COLO668 (cell line): ENCODE data around the gene NFATC3.
A peak's percentile ranks its signal among the peaks of the same experiment; 100 is the strongest.

Source experiments
- DNase-seq: peaks from one replicate; lab custom pipeline; 2025; ENCODE audit not compliant: unreplicated experiment; lab: John Stamatoyannopoulos, UW

NFATC3 gene

GRCh38 chr16:68229431-68230175 lies 144.4 kb downstream of the NFATC3 start:
- peak; percentile 28 for DNase-seq

DNA sequence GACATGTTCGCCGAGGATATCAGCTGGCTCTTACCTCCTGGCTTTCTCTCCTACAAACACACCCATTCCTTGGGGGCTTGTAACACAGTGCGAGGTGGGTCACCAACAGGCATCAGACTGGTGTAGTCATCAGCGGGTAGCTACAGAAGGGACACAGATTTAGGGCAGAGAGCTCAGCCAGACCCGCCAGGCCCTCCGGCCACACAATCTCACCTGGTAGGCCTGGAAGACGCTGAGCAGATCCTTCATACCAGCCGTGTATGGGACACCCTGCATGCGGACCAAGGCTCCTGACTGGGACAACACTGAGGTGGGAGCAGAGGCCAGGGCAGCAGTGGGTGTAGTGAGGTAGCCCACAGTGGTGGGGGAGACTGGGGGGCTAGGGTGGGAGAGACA lies 145.0 kb downstream of the NFATC3 start:
- no peak for DNase-seq

- no peak for DNase-seq
These were observed 145.8 kb downstream of the NFATC3 start for GRCh38 chr16:68230956-68231355.

DNA sequence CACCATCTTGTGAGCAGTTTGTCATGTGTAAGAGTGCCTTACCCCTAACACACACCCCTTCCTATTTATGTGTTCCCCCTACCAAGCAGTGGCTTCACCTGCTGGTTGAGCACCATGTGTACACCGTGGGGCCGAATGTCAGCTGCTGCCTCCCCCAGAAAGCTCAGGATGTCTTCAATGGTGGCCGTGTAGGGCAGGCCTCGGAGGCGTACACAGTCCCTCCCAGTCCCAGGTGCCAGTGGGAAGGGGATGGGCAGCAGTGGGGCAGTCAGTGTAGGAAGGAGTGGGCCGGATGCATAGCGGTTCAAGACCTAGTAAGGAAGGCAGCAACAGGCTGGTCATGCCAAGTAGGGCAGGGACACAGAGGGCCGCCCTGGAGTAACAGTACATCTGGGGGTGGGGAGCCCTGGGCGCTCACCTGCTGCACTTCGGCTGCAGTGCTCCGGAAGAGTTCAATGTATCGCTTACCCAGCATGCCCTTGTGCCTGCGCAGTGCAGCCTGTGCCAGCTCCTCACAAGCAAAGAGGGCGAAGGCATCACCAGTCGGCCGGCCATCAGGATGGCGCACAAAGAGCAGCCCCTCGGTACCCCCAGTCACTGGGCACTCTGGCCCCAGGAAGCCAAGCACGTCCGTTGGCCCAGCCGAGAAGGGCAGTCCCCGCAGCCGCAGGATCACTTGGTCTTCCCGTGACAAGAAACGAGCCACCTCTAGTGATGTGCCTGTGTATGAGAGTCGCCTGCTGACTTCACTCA lies 146.4 kb downstream of the NFATC3 start:
- DNase-seq, result no peak

GRCh38 chr16:68232335-68232734 lies 147.2 kb downstream of the NFATC3 start:
- no peak for DNase-seq

DNA sequence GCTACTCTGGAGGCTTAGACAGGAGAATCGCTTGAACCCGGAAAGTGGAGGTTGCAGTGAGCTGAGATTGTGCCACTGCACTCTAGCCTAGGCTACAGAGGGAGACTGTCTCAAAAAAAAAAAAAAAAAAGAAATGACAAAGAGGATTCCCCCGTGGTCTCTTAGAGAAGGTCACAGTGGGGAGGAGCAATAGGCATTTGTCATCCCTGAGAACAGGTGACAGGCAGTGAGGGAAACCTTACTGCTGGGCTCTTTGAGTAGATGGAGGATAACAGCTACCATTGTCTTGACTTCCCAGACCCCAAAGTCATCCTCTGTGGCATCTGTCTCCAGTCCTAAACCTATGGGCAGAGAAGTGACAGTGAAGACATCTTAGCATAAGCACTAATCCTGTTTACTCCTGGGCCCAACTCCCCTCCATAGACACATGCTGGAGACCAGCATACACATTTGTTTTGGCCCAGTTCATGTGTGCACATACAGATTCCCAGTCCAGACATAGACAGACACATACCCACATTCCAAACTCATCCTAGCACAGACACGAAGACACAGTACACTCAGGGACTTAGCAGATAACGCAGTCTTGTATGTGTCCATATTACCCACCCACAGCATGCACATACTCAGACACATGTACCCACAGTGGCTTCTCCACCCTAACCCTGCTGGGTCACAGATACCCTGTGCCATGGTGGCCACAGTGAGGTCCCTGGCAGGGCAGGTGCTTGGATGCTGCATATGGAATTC lies 148.1 kb downstream of the NFATC3 start:
- DNase-seq, result no peak

- no peak for DNase-seq
These were observed 148.6 kb downstream of the NFATC3 start for GRCh38 chr16:68233835-68234187.

DNA sequence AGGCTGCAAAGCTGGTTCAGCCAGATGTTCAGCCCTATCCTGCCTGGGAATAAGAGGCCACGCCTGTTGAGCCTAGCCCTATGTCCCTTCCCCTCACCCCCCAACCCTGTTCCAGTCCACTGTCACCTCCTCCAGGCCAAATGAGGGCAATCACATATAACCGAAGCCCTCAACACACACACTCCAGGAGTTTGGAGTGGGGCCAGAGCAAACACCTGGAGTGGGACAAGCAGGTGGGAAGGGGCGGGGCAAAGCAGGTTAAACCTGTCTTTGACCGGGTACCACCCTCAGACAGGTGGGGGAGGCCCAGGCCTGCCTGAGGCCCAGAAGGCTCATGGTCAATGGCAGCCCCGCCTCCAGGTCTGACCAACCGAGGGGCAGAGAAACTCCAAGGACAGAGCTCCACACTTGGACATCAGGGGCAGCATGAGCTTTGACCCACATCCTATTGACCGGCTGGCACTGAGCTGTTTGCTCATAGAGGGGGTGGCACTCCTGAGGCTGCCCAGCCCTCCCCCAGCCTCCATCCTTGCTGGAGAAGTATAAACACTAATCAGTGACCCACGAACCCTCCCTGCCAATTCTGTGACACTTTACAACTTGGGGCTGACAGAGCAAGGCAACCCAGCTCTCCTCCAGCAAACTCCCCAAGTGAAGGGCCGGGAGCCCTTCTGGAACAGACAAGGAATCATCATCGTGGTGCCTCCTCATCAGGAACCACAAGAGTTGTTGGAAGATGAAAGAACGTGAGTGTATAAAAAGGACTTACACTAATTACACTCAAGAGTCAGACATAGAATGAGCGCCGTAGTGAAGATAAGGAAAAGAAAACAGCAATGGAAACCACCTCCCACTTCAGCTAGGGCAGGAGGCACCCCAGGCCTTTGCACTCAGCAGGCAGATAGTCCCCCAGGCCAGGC lies 149.3 kb downstream of the NFATC3 start:
- peak; percentile 97 for DNase-seq

DNA sequence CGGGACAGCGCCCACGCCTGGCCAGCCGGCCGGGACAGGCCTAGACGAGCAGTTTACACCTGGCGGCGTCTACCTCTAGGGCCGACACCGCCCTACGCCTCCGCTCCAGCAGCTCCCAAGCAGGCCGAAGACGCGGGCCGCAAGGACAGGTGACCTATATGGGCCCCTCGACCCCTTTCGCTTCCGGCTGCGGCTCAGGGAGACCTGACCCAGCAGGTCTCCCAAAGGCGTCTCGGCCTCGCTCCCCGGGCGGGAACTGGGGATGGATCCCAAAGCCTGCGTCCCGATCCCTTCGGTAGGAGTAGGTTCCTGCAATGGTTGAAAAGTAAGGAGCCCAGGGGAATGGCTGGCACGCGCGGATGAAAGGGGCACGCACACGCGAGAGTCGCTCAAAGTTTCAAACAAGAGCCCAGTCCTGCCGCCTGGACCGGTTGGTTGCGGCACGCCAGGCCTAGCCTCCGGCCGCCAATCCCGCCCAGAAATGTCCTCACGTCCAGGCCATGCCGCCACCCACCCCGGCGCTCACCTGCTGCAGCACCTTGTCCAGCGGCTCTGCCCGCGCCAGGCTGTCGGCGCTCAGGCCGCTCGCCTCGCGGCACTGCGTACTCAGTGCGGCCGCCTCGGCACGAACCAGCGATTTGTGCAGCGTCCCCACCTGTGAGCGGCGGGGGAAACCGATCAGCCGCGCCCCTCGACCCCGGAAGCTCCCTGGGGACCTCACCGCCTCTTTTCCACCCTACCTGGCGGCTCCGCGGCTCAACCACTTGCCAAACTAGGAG lies 150.1 kb downstream of the NFATC3 start:
- DNase-seq, result peak; percentile 70

DNA sequence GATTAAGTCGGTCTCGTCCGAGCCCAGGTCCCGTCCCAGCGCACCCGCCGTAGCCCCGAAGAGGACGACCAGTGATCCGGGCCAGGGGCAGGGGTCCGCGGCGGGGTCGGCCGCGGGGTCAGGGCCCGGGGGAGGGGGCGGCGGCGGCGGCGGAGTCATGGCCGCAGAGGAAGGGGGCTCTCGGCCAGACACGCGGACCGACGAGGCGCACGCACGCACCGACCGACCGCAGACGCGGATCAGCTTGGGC lies 150.6 kb downstream of the NFATC3 start, which contains the start of gene ESRP2:
Gene ESRP2 (minus strand): TSS at position 241 of the 250 bp plus-strand sequence. CDS start 82 bp downstream, at position 159.
- DNase-seq, result no peak

DNA sequence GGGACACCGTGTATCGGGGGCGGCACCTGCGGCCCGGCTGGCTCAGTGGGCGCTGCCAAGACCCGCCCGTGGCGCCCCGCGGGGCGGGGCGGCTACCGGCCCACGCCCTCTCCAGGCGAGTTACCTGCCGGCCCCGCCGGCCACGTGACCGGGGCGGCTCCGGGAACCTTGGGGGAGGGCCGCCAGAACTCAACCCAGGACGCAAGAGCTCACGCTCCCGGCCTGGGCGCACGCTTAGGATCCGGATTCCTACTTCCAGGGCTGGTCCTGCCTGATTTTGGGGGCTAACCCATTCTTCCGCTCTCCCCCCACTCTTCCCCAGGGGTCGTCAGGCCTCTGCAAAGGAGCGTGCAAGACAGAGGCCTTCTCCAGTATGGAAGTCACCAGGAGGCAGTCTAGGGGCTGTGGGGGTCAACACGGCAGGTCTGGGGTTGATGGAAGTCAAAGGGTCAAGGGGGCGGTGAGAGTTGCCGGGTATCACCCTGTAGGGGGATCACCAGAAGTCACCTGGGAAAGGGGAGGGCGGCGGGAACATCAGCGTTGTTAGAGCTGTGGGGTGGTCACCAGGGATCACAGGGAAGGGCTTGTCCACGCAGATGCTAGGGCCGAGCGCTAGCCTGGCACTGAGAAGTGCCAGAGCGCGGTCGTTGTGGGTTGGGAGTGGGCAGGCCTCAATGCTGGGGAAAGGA lies 151.1 kb downstream of the NFATC3 start:
- peak; percentile 94 for DNase-seq

DNA sequence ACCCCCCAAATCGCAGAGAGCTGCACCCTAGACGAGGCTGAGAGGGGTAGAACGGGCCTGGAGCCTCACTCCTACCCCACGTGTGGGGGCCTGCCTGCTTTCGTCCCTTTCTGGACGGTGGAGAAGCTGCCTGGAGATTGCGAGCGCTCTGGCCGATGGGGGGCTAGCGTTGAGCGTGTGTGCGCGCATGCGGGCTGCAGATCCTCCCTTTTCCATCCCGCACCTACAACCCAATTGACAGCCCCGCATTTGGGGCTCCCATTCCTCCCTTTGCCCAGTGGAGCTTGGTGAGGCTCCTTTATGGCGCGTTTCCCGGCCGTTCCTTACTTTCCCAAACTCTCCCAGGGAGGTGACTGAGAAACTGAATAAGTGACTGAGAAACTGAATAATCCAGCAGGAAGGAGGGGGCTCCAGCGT lies 151.7 kb downstream of the NFATC3 start:
- peak; percentile 49 for DNase-seq

- peak; percentile 99 for DNase-seq
These were observed 152.3 kb downstream of the NFATC3 start for GRCh38 chr16:68237243-68238028.

DNA sequence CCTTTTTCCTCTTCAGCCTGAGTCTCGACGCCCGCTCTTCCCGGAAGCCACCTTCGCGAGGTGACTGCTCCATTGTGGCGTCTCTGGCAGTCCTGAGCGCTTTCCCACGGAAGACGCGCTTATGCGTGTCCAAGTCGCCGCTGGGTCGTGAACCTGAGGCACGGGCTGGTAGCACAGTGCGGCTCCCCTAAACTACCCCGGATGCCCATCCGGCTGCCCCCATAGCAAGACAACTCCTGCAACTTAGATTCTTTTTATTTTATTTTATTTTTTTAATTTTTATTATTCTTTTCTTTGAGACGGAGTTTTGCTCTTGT lies 152.8 kb downstream of the NFATC3 start:
- no peak for DNase-seq

DNA sequence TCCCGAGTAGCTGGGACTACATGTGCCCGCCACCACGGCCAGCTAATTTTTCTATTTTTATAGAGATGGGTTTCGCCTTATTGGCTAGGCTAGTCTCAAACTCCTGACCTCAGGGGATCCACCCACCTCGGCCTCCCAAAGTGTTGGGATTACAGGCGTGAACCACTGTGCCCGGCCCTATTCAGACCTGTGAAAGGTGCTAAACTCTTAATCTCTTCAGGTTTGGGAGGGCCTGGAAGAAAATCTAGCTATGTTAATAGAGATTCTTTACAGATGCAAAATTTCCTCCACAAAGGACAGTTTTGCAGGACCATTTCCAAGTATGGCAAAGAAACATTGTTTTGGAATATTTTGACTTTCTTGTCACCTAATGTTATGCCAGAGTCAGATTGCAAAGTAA lies 156.9 kb downstream of the NFATC3 start:
- no peak for DNase-seq

DNA sequence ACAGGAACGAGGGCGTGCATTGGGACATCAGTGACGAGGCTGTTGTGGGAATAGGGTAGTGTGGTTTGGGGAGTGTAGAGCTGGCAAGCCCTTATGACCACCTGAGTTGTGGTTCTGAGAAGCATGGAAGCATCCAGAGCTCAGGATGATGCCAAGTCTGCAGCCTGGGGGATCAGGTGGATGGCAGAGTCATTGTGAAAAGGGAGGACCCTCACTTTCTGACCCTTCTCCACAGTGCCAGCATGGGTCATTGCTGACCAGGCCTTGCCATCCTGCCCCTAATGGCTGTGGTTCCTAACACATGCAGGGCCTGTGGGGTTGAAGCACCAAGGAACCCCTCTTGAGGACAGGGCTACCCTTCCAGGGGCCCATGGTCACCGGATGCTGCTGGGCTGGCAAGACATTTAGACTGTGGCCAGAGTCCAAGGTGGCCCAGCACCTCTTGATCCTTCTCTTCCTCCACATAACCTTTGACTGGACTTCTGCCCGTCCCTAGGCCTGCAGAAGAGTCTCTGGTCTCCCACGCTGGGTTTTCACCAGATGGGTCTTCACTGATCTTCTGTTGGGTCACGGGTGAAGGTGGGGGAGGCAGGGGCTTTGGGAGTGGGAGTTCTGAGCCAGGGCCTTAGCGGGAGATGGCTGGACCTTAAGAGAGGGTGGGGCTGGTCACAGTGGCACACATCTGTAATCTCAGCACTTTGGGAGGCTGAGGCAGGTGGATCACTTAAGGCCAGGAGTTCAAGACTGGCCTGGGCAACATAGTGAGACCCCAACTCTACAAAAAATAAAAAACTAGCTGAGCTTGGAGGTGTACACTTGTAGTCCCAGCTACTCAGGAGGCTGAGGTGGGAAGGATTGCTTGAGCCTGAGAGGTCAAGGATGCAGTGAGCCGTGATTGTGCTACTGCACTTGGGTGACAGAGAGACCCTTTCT lies 158.0 kb downstream of the NFATC3 start:
- no peak for DNase-seq

DNA sequence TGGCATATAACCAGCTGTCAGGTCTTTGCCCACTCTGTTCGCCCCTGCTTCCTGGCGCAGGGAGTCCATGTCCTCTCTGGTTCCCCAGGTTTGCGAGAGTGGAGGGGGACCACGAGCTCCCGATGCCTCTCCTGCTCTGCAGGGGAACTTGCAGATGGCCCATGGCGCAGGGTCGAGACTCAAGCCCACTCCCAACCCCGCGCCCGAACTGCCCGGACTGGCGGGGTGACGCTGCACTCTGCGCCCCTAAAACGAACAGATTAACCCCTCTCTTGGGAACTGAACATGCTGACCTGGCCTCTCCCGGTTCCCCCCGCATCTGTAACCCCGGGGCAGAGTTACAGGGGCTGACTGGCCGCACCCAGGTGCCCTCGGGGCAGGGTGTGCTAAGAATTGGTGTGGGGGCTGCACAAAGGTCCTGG lies 159.3 kb downstream of the NFATC3 start:
- DNase-seq, result no peak
